Measurements from ENCODE around the gene PGAM2.
A peak's percentile ranks its signal among the peaks of the same experiment; 100 is the strongest.

The PGAM2 gene

GRCh38 chr7:44111761-44112160 lies 46.4 kb upstream of the PGAM2 start:
- no peaks in the 10 kb centered on the region for H3K4me1 Mint-ChIP-seq
- no peak overlapping the region for H3K4me3 Mint-ChIP-seq
- no peaks in the 10 kb centered on the region for H3K9me3 Mint-ChIP-seq
- peak overlapping the region; percentile 25 for H3K27ac Mint-ChIP-seq
- no peaks in the 10 kb centered on the region for H3K27me3 Mint-ChIP-seq (ENCODE audit: low read depth, poor library complexity)
- TF ChIP-seq CTCF (IDR thresholded peaks at IDR 0.05) = no peak
- DNase-seq = no peak
- H3K36me3 Mint-ChIP-seq (ENCODE audit: low read depth) = peaks cover 9% of the 10 kb centered on the region

GRCh38 chr7:44110719-44111635 lies 45.6 kb upstream of the PGAM2 start:
- Mint-ChIP-seq H3K4me3 (no peak overlapping the region), H3K9me3 (no peaks in the 10 kb centered on the region), H3K4me1 (peaks cover 2% of the 10 kb centered on the region), H3K27ac (no peak overlapping the region), H3K27me3 (ENCODE audit: low read depth, poor library complexity) (no peaks in the 10 kb centered on the region), H3K36me3 (ENCODE audit: low read depth) (peaks cover 14% of the 10 kb centered on the region)
- TF ChIP-seq CTCF (IDR thresholded peaks at IDR 0.05) = no peak
- no peak for DNase-seq

- H3K4me3 Mint-ChIP-seq = no peak overlapping the region
Observed at GRCh38 chr7:44109991-44110390, 44.6 kb upstream of the PGAM2 start.

GRCh38 chr7:44108768-44109750 lies 43.7 kb upstream of the PGAM2 start:
- H3K36me3 Mint-ChIP-seq (ENCODE audit: low read depth) = peaks cover 8% of the 10 kb centered on the region
- no peak overlapping the region for H3K4me3 Mint-ChIP-seq
- no peaks in the 10 kb centered on the region for H3K9me3 Mint-ChIP-seq
- no peak overlapping the region for H3K27ac Mint-ChIP-seq
- no peaks in the 10 kb centered on the region for H3K27me3 Mint-ChIP-seq (ENCODE audit: low read depth, poor library complexity)
- DNase-seq = no peak
- no peak for TF ChIP-seq CTCF (IDR thresholded peaks at IDR 0.05)
- H3K4me1 Mint-ChIP-seq = peaks cover 12% of the 10 kb centered on the region

More at GRCh38 chr7:44109991-44110390, 44.6 kb upstream of the PGAM2 start:
- Mint-ChIP-seq H3K4me1 (peaks cover 12% of the 10 kb centered on the region), H3K27ac (no peak overlapping the region), H3K9me3 (no peaks in the 10 kb centered on the region), H3K36me3 (ENCODE audit: low read depth) (peaks cover 14% of the 10 kb centered on the region), H3K27me3 (ENCODE audit: low read depth, poor library complexity) (no peaks in the 10 kb centered on the region)
- TF ChIP-seq CTCF (IDR thresholded peaks at IDR 0.05) = no peak
- no peak for DNase-seq

- TF ChIP-seq CTCF (IDR thresholded peaks at IDR 0.05) = no peak
- no peak overlapping the region for H3K4me3 Mint-ChIP-seq
- no peak overlapping the region for H3K27ac Mint-ChIP-seq
- peaks cover 3% of the 10 kb centered on the region for H3K27me3 Mint-ChIP-seq (ENCODE audit: low read depth, poor library complexity)
- H3K4me1 Mint-ChIP-seq = peaks cover 16% of the 10 kb centered on the region
- H3K36me3 Mint-ChIP-seq (ENCODE audit: low read depth) = peaks cover 4% of the 10 kb centered on the region
- no peak for DNase-seq
- no peaks in the 10 kb centered on the region for H3K9me3 Mint-ChIP-seq
Observed at GRCh38 chr7:44107961-44108767, 42.8 kb upstream of the PGAM2 start.
